Amniotic epithelial cell (primary cell): ENCODE data around the gene TFPI.

Experiments used
- DNase-seq: peaks from one replicate; pipeline ENCODE4 v3.0.0-alpha.2; 2010; ENCODE audit warnings: low read depth

Gene TFPI

DNA sequence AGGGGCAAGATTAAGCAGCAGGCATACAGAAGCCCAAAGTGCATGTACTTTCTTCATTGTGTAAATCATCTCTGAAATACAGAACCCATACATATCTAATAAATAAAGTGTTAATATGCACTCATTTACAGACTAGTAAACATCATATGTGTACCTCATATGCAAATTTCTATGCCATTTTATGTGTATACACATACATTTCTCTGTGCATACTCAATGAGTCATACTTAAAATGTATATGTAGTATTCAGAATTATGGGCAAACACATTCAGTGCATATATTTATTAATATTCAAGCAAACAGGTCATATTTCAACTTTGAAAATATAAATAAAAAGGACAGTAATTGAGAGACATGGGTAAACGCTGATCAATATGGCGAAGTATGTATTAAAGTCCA, 50.5 kb downstream of the TFPI start:
- DNase-seq: no peak

DNA sequence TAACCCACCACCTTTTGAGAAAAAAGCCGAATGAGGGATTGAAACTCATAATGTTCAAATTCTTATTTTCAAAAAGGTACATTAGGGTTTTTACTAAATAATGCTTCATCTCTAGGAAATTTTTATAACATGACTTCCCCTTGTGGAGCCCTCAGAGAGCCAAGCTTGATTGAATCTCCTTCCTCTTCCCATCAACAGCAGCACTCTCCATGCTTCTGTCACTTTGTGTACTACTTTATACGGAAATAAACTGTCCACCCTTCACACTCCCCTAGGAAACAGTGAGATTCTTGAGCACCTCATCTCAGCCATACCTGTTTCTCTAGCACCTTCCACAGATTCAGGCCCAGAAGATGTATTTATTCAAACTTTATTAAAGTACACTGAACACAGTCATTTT, 51.8 kb downstream of the TFPI start:
- DNase-seq: no peak

DNA sequence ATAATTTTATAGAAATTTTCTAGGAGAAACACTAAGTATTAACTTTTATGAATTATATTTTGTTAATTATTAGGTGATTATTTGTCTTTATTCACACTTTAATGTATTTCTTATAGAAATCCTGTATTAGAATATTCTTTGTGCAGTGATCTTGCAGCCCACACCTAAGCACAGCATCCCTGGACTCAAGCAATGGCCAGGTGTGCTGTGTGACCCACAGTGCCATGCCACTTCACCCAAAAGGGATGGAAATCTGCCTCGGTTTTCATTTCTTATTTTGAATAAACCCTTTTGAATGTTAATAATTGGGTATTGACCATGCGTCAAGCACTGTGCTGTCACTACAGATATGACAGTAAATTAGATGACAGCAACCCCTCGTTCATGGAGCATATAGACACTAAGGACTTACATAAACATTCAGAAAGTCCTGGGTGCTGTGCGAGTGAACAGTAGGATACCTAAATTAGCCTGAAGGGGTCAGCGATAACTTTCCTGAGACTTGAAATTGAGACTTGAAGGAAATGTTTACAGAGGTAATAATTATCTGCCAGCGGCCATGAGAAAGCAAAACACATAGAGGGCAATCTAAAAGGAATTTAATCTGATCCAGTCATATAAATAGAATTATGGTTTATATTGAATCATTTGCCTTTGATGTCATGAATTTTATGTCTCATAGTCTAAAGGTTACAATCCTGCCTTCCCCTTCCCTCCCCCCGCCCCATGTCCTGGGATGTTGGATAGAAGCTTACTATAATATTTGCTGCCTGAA, 53.5 kb downstream of the TFPI start:
- DNase-seq: peak; percentile 57

DNA sequence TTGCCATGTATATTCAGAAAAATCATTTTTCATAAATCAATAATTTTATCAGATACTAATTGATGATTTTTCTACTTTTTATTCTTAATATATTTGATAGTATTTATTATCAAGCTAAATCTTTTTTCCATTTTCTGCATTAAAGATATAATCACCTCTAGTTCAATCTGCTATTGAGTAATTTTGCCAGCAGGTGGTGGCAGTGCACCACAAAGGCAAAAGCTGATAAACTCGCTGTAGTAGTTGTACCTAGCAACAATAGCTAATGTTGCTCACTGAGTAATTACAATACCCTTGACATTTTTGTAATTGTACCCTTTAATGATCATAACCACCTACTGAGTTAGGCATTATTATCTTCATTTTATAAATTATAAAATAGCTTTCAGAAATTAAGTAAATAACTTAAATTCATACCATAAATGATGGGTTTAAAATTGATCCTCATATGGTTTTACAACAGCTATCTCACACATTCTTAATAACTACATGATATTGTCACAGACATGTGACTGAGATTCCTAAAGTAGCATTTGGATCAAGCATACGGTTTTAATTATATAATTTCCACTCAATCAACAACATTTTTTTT, 54.2 kb downstream of the TFPI start:
- DNase-seq: peak; percentile 60

- no peak for DNase-seq
Measured at GRCh38 chr2:187497858-187498463, 56.3 kb downstream of the TFPI start.

DNA sequence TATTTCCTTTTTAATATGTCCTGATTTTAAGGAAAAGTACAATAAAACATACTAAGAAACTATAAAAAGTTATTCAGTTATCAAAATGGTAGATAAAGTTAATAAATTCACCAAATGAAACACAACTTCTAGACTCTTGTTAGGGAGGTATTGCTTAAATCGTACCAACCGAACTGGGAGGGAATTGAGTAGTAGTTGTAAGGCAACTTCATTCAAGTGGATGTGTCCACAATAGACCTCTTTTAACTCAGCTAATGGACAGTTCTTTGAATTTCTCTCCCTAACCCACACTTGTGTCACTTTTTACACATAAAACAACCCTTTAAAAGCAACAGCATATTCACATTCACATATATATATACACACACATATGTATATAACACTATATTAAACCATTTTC, 57.1 kb downstream of the TFPI start:
- no peak for DNase-seq

DNA sequence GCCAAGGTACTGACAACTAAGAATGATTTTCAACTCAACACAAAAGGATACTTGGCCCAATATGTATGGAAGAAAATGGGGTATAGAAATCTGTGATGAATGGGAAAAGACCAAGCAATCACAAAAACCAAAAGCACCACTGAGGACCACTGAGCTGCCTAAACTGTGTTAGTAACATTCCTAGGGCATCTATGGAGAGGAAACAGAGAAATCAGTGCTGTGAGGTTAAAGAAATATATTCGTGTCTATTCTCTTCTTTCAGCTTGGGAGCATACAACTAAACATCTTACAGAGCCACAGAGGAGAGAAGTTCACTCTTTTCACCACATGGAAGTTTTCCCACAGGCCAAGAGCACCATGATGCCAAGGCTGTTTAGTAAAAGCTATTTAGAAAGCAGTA, 58.9 kb downstream of the TFPI start:
- DNase-seq: no peak

DNA sequence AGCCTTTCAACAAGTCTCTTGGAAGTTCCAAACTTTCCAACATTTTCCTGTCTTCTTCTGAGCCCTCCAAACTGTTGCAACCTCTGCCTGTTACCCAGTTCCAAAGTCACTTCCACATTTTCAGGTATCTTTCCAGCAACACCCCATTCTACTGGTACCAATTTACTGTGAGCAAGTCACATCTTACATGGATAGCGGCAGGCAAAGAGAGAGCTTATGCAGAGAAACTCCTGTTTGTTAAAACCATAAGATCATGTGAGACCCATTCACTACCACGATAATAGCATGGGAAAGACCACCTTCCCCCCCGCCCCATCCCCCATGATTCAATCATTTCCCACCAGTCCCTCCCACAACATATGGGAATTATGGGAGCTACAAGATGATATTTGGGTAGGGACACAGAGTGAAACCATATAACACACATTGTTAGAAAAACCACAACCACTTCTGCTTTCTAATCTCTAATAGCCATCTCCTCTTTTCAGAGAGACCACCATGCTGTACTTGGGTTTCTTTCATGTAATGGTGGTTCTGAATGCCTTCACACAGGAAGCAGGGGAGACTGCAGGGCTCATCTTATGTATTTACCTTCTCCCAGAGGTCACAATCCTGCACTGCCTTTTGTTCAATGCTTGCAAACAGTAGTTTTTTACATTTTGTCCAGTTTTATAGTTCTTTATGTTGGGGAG, 60.2 kb downstream of the TFPI start:
- no peak for DNase-seq

DNA sequence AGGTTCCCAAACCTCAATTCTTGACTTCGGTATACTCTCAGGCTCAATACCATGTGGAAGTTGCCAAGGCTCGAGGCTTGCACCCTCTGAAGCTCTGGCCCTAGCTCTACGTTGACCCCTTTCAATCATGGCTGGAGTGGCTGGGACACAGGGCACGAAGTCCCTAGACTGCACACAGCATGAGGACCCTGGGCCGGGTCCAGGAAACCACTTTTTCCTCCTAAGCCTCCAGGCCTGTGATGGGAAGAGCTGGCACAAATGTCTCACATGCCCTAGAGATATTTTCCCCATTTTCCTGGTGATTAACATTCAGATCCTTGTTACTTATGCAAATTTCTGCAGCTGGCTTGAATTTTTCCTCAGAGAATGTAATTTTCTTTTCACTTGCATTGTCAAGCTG, 61.1 kb downstream of the TFPI start:
- no peak for DNase-seq

- no peak for DNase-seq
Measured at GRCh38 chr2:187486241-187486640, 68.0 kb downstream of the TFPI start.

GRCh38 chr2:187485523-187485922, 68.7 kb downstream of the TFPI start:
- no peak for DNase-seq

- no peak for DNase-seq
Measured at GRCh38 chr2:187483537-187483936, 70.7 kb downstream of the TFPI start.

GRCh38 chr2:187482796-187483195, 71.4 kb downstream of the TFPI start:
- DNase-seq: no peak

DNA sequence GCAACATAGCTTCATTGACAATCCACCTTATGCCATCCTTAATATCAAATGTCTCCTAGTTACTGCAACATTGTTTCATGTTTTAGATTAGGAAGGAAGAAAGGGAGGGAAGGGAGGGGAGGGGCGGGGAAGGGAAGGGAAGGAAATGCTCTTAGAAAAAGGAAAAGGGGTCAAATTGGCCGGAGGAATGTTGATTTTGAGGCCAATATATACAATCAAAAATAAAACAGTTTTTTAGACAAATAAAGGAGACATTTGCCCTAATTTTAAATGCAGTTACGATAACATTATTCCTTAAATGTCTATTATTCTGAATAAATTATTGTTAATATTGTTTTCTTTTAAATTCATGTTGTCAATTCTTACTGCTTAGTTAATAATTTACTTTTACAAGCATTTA, 72.7 kb downstream of the TFPI start:
- DNase-seq: no peak

GRCh38 chr2:187478719-187479118, 75.5 kb downstream of the TFPI start:
- DNase-seq: no peak

- DNase-seq: no peak
Measured at GRCh38 chr2:187477051-187477450, 77.2 kb downstream of the TFPI start.

DNA sequence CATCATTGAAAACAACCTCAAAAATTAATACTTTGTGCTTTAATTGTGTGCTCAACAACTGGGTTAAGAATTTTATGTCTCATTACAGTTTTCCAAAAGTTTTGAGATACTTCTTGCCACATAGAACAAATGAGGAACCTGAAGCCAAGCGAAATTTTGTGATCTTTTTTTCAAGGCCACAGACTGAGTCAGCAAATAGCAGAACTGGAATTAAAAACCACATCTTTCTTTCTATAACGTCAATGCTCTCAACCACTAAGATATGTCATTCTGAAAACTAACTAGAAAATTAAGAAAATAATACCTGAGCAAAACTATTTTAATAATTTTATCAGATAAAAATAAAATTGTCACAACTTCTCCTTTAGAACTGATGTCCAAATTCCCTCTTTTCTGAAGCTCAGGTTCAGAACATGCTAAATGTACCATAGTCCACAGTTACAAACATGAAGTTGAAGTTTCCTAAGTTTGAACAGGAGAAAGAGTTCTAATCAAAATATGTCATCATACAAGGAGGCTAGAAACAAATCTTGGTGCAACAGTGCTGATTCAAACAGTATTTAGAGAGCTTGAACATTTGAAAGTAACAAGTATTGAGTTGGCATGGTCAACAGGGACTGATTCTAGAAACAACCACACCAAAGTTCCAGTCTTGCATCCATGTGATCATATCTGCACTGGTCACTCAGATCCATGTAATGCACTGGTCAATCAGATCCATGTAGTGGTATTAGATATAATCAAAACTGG, 78.6 kb downstream of the TFPI start:
- peak; percentile 79 for DNase-seq

DNA sequence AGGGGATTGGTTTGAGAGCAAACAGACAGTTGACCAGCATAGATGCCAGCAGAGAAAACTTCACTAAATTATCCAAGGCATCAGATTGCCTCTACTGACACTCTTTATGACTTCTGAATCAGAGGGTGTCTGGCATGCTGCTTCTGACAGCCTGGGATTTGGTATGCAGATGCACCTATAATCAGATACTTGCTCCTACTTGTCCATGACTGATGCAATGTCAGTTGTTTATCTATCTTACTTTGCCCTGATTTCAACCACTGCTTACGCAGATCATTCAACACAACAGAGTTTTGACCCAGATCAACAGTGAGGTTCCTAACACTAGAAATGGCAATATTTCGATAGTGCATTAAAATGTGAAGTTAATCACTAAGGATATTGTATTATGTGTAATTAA, 83.5 kb downstream of the TFPI start:
- no peak for DNase-seq

DNA sequence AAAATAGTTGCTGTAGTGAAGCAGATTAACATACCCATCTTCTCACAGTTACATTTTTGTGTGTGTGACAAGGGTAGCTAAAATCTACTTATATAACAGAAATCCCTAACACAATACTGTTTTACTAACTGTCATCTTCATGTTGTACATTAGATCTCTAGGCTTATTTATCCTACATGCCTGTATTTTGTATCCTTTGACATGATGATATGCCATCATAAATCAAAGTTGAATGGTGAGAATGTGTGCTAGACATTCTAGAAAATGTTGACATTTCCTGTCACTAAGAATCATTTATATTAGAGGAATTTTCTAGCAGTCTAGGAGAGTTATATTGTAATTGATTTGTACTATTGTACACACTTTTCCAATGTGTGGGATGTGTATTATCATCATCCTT, 84.7 kb downstream of the TFPI start:
- no peak for DNase-seq

DNA sequence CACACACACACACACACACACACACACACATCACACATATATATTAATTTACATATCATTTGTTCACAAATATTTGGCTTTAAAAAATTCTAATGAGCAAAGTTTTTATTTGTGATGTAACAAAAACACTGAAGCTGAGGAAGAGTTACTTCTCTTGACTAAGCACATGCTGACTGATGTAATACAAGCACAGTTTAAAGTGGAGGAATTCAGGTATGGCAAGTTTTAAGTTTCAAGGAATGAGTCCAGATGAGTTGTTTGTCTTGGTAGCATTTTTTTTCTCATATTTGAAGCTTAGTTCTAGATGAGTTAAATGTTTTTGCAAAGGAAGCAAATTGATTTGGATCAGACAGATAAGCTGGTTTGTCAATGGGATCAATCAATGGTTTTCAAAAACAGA, 86.0 kb downstream of the TFPI start:
- DNase-seq: no peak

- DNase-seq: no peak
Measured at GRCh38 chr2:187466129-187466792, 88.0 kb downstream of the TFPI start.

GRCh38 chr2:187462839-187463238, 91.4 kb downstream of the TFPI start:
- no peak for DNase-seq
